SU-DHL-6 (cell line): Measurements from ENCODE around the gene POT1.

Experiments used
- EZH2phosphoT487 ChIP-seq: fragments of 200-600 bp; sonication (generic), shearing (Covaris generic); conservative IDR thresholded peaks from 2 replicates; pipeline ENCODE4 v1.6.1; 2018; ENCODE audit warnings: mild to moderate bottlenecking, antibody characterized with exemption, low read length, moderate library complexity, mixed read lengths
- TF ChIP-seq, protein P1 (sequence below): fragments of 200-600 bp; sonication (generic); IDR thresholded peaks from one replicate; pipeline ENCODE4 v1.5.1; 2017; ENCODE audit warnings: antibody characterized with exemption, mild to moderate bottlenecking, low read length, moderate library complexity; ENCODE audit not compliant: insufficient read depth, poor library complexity, severe bottlenecking

DNA sequence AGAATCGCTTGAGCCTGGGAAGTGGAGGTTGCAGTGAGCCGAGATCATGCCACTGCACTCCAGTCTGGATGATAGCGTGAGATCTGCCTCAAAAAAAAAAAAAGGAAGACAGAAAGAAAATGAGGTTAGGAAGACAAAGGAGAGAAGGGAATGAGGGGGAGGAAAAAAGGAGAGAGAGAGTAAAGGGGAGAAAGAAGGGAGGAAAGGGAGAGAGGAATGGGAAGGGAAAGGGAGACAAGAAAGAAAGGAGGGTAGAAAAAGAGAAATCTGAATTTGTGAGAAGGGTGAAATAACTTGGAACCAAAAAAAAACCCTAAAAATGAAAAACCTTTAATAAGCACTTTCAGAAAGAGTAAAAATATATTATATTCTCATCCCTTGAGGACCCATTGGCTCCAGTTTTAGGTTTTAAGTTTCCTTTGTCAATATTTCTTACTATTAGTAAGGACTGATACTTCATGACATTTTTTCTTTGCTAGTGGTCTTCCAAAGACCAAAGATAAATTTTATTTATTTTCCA is 54.9 kb downstream of the POT1 start:
- TF ChIP-seq, protein P1, sequence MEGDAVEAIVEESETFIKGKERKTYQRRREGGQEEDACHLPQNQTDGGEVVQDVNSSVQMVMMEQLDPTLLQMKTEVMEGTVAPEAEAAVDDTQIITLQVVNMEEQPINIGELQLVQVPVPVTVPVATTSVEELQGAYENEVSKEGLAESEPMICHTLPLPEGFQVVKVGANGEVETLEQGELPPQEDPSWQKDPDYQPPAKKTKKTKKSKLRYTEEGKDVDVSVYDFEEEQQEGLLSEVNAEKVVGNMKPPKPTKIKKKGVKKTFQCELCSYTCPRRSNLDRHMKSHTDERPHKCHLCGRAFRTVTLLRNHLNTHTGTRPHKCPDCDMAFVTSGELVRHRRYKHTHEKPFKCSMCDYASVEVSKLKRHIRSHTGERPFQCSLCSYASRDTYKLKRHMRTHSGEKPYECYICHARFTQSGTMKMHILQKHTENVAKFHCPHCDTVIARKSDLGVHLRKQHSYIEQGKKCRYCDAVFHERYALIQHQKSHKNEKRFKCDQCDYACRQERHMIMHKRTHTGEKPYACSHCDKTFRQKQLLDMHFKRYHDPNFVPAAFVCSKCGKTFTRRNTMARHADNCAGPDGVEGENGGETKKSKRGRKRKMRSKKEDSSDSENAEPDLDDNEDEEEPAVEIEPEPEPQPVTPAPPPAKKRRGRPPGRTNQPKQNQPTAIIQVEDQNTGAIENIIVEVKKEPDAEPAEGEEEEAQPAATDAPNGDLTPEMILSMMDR = no peak
- no peak for TF ChIP-seq EZH2phosphoT487
